GM21526 (cell line): ENCODE measurements around the gene SHC4.

Source experiments
- ATAC-seq: cut with Tn5 transposase; IDR thresholded peaks from one replicate; pipeline ENCODE4 v1.9.1; 2021; ENCODE audit warnings: moderate library complexity; ENCODE audit not compliant: unreplicated experiment, low FRiP score

SHC4 gene

DNA sequence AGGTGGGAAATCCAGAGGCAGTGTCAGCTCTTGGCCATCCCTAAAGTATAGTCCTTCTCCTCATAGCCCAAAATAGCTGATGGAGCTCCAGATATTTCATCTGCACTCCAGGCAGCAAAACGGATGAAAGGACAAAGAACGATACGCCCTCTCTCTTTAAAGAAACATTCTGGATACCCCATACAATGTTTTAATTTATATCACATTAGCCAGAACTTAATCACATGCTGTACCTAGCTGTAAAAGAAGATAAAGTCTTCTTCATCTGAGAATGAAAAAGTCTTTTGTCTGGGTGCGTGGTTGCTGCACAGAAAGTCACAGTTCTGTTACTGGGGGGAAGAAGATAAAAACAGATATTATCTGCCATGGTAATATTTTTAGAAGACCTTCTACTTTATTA, 4.3 kb upstream of the SHC4 start:
- ATAC-seq = no peak

DNA sequence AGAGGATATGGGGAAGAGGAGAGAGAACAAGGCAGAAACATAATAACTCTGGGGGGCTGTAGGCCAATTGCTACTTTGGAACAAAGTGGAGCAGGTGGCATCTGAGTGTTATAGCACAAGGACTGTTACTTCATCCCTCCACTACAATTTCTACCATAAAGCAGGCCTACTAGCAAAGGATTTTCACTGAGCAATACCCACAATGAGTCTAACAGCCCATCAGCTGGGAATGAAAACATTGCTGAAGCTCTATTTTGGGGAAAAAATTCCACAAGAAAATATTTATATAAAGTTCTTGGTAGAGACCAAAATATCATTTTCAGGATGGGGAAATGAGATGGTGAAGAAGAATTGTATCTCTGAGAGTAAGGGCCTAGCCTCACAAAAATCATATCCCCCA, 3.6 kb upstream of the SHC4 start:
- ATAC-seq = no peak

DNA sequence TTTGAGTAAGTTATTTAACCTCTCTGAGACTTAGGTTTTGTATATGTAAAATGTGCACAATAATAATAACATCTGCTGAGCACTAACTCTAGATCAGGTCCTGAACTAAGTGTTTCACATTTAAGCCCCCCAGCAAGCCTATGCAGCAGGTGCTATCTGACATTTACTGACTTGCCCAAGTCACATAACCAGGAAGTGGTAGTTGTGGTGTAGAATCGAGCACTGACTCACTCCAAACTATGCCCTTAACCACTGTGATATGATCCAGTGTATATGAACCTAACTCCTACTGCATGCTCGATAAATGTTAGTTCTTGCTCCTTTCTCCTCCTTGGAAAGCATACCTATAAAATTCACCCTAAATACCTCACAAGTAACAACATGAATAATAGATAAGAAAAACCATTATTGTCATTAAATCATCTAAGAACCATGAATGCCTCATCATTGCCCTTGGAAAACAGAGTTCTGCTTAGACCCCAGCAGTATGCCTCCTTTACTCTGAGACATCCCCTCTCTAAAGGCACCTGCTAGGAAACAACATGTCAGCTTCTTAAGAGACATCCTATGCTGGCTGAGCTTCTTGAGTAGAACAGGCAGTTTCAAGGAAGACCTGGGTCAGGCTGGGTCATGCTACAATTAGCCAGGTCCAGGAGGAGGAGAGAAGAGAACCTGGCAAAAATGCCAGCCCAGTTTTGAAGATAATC, 3.0 kb upstream of the SHC4 start:
- peak; percentile 71 for ATAC-seq

DNA sequence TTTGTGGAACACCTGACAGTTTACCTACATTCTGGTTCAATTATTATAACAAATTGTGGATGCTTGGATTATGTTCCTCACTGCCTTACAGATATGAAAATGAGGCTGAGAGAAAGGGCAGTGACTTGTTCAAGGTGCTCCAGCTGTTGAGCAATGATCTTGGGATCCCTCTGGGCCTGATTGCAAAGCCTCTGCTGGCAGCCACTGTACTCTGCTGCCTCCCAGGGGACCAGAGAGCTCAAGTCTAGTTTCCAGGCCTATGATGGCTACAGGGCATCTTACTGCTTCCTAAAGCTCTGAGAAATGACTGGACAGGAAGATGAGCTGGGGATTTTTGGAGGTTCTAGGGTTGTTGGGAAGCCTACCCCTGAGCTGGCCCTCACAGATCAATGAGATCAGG, 2.3 kb upstream of the SHC4 start:
- ATAC-seq = peak; percentile 47

DNA sequence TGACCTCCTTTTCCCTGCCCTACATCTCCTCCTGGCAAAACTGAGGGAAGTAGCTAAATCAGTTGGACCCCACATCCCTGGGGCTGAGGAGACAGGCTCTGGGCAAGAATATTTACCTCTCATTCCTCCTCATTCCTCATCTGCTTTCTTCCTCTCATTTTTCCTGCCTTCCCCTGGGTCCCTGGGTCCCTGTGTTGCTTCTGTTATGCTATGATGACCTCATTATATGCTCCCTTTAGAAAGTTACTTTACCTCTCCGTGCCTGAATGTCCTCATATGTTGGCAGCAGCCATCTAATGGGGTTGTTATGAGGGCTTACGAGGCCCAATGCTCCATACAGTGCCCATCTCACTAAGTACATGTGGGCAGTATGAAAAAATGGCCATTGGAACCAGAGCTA, 1.2 kb upstream of the SHC4 start:
- no peak for ATAC-seq

DNA sequence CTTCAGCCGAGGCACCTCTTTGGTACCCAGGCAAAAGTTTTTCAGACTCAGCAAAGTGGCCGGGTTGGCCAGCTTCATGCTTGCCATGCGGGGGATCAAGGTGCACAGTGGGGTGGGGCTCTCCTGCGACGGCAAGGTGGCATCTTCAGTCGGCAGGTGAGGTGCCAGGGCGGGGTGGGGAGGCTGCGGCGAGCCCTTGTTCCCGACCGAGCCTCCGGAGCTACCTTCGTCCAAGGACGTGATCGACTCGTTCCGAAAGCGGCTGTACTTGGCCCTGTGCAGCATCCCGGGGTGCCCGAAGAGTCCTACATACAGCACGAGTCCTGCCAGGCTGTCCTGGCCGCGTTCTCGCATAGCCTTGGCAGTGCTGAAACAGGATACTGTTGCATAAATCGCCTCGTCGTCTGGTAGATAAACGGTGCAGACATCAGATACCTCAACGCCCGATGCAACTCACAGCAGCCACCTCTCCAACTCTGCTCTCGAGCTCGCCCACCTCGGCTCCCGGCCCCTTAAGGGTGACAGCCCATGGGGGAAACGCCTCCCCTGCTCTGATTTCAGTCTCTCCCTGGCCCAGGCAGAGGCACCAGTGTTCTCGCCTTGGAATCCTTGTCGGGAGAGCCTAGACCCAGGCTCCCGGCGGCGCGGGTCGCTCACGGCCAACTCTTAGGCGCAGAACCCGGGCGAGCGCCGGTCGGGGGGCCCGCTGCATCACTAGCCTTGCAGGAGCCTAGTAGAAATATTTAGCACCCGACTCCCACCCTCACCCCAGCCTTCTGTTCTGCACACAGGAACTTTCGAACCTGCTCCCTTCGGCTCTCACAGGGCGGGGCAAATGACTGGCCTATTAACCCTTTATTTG, 826 bp downstream of the SHC4 start:
- ATAC-seq = no peak

DNA sequence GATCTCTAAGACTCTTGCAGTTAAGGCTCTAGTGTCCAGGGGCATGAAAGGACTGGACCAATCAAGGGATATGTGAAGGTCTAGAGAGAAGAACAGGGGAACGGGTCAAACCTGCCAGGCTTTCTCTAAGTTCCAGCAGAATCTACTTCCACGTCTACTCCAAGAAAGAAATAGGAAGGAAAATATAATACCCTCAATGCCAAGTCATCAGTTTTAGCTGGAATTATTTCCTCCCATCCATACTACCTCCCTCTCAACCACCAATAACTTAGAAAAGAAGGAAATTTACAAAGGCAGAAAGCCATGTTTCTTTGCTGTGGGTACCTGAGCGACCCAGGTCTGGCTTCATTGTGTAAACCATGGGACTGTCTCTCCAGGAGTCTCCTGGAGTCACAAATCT, 7.8 kb downstream of the SHC4 start:
- ATAC-seq = no peak

DNA sequence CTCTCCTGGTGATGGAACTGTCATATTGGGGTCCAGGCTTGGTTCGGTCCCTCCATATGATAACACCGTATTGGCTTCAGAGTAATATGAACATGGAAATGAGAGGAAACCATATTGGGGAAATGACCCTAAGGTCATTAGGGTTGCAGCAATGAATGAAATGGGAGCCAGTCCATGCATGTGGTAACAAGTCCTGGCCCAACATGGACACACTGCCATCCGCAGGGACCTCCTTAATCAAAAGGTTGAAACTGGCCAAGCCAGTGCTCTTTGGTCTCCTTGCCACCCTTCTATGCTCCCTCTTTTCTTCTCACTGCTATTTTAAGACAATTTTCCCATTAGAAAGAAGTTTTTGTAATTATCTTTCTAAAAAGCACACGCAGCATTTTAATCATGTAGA, 8.3 kb downstream of the SHC4 start:
- no peak for ATAC-seq

DNA sequence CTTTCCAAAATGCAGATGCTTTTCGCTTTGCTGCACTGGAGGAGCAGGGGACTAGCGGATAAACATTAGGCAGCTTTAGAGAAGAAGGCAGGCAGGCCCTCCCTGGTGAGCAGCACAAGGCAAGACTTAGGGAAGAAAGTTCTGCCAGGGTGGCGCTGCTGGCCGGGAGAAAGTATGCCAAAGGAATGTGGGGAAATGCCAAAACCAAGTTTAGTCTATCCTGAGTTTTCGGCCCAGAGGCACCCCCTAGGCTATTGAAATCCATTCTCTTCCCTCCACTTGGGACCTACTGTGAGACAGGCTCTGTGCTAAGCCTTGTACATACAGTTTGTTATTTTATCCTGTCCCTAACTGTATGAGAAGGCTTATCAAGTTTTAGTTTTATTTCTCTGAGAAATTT, 9.2 kb downstream of the SHC4 start:
- ATAC-seq = no peak

DNA sequence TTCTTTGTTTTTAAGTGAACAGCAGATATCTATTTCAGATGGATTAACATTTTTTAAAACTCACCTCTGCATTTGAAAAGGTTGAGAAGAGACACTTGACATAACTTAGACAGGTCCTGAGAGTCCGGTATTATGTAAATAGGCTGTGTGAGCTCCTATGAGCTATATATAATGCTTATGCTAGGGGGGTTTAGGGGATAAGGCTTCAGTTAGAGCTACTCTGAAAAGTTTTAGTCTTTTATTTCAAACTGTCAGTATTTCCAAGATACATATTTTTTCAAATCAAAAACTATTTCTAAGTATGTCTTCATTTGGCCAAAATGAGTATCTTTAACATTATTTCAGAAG, 16.9 kb downstream of the SHC4 start:
- ATAC-seq = no peak

DNA sequence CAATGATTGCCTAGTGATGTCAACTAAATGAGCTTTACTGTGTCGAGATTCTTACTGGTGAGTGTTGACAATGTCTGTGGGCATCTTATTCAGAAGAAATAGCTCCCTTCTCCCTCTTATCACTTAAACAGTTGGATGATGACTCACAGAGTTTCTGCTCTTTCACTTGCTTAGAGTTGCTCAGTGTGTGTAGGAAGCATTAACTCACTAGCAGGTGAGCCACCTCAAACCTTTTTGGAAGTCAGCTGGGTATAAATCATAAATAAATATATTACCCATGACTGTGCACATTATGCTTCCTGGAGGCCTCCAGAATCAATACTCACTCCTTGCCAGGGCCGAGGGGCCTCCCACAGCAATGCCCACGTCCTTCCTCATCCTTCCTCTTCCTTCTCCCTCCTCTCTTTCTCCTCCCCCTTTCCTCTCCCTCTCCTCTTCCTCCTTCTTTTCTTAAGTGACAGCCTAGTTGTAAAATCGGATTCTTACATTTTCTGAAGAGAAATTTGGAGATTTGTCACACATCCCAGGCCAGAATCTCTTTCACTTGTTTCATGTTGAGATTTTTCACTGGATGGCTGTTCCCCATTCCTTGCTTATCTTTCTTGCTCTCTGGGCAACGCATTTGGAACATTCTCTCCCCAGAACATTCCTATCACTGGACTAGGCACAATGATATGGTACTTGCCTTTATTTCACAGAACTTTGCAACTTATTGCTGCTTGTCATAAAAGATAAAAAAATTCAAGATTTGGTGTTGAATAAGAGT, 17.5 kb downstream of the SHC4 start:
- no peak for ATAC-seq

DNA sequence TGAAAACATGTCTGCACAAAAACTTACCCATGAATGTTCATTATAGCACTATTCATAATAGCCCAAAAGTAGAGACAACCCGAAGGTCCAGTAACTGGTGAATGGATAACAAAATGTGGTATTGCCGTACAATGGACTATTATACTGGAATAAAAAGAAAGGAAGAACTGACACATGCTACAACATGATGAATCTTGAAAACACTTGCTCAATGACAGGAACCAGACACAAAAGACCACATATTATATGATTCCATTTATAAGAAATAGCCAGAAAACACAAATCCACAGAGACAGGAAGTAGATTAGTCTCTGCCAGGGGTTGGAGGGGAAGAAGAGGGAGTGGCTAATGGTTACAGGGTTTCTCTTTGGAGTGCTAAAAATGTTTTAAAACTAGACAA, 18.3 kb downstream of the SHC4 start:
- no peak for ATAC-seq

DNA sequence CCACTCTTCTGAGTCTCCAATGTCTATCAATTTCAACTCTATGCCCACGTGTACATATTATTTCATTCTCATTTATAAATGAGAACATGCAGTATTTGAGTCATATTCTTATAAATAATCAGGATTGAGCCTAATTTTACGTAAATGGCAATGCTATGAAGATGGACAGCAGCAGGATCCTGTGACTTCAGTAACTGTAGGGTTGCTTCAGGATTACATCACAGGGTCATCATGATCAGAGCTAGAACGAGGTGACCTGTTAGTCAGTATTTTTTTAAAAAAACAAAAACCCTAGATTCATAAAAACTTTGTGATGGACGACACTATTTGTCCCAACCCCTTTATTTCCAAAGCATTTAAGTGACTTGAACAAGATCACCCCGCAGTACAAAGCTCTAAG, 21.8 kb downstream of the SHC4 start:
- ATAC-seq = no peak

DNA sequence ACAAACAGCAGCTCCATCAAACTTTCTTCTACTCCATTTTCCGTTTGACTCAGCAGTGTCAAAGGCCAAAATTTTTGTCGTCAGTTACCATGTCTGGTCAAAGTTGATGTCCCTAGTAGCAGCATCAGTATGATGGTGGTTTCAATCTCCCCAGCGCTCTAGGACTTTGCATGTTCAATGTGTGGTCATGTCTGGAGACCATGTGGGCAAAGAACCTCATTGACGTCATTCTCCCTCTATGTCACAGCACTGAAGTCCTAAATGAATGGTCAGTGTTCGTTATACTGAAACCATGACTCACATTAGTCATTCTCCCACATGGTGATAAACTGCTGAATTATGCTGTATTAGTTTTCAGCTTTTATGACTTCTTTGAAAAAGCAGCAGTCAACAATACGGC, 23.2 kb downstream of the SHC4 start:
- peak; percentile 69 for ATAC-seq

DNA sequence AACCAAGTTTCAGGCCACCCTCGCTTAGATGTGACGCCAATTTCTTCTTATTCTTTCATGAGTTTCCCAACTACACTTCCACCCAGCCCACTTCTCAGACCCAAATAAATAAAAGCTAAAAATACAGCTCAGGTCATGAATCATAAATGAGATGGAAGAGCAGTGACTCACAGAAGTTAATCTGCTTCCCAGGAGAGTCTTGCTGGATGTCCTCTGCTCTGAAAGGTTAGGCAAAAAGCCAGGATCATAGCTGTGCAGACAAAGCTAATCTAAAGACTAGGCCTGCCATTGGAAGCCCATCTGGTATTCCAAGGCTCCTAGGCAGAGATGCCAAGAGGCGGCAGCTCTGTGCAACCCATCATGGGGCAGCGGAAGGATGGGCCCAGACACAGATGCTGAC, 24.1 kb downstream of the SHC4 start:
- no peak for ATAC-seq

DNA sequence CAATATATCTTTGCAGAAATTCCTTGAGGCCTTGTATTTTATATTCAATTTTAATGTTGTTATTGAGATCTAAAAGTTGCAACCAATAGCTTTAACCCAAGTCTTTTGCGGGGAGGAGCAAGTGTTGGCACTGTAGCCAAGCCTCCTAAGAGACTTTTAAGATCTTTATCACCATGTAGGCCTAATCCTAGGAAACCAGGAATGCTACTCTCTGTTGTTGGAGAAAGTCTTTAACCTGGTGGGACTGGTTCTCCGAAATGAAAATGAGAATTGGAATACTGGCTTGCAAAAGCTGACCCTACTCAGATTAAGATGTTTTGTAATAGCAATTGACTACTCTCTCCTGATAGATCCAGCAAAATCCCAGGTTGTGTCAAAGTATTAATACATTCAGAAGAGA, 25.8 kb downstream of the SHC4 start:
- ATAC-seq = no peak

DNA sequence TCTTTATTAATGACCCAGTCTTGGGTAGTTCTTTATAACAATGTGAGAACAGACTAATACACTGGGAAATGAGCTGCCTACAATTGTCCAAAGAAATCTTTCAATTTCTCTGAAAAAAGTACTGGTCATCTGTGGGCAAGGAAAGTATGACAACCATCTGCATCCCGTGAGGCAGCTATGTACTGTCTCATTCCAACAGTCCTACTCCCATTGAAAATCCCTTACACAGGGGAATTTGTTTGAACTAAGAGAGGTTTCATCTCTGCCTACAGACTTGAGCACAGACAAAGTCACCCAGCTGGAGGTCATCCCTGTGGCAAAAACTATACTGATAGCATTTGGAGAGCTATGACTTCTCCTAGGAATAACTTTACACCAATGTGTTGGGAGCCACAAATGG, 27.1 kb downstream of the SHC4 start:
- ATAC-seq = no peak

DNA sequence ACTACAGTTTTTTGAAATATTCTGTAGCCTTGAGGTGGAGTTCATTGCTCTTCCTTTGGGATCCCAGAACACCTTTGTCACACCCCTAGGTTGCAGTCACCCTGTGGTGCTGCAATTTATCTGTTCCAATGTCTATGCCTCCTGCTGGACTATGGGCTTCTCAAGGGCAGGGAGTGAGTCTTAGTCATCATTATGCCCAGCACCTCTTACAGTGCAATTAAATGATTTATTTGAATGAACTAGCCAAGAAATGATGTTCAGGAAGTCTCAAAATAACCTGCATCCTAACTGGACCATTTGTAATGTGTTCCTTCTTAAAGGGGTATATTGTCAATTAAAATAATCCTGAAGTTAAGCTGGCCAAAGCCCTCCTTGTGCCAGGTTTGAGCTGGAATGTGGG, 28.5 kb downstream of the SHC4 start:
- no peak for ATAC-seq

DNA sequence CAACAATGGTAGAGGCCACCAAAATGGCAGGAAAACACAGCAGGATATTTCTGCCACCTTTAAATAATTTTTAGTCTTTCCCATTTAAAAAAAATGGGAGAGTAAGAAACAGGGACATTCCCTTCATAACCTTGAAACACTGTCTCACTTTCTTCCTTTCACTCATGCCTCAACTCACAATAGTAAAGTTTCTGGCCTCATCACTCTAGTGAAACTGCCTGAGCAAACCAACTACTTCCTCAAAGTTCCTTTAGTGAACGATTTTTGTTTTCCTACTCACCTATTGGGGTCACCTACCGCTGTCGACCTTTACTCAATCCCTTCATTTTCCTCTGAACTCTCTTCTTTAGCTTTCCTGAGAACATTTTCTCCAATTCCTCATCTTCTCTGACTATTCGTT, 33.0 kb downstream of the SHC4 start:
- ATAC-seq = no peak

DNA sequence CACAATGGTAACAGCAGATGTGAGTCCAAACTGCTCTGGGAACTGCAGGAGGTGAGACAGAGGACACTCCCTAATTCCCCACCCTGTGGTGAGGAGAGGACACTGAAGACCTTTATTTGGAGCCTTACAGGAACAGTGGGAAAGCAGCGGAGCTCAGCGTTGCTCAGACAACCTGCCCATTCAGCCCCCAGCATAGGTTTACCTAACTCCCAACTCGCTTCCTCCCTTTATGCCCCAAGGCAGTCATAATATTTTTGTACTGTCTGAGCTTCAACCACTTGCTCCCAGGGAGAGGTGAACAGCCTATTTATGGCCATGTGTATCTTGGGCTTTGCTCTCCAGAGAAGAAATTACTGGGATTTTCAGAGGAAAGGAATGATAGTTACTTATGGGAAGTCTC, 34.1 kb downstream of the SHC4 start:
- ATAC-seq = no peak

DNA sequence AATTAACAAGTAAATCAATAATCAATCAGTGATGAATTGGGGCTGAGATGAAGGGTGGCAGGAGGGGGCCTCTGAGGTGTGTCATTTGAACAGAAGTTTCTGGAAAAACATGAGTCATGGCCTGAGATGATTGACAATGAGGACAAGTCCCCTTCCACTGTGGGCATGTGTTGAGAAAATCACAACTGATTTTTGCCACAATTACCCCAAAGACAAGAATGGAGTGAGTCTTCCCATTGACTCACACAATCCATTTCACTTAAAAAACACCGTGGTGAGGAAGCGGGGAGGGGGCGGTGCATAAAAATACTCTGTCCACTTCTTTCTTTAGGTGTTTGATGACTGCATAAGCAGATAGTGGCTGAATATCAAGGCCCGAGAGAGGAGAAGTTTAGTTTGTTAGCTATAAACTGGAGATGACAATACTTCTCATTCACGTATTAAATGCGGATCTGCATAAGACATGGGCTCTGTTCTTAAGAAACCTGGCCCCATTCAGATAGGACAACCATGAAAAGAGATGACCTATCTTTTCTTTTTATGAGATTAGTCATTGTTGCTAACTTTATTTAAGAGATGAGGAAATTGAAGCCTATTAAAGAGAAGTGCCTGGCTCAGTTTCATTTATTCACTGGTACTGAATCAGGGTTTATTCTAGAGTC, 34.7 kb downstream of the SHC4 start:
- no peak for ATAC-seq
